Activated gamma-delta T cell treated with anti-CD3 and anti-CD28 coated beads, Interleukin-2, amount 50 U/mL, for 16 hours (primary cell): Measurements from ENCODE around the gene WDR1.

Source experiments
- DNase-seq: peaks from one replicate; pipeline ENCODE4 v3.0.0-alpha.2; 2020; ENCODE audit warnings: low read depth

Gene WDR1

DNA sequence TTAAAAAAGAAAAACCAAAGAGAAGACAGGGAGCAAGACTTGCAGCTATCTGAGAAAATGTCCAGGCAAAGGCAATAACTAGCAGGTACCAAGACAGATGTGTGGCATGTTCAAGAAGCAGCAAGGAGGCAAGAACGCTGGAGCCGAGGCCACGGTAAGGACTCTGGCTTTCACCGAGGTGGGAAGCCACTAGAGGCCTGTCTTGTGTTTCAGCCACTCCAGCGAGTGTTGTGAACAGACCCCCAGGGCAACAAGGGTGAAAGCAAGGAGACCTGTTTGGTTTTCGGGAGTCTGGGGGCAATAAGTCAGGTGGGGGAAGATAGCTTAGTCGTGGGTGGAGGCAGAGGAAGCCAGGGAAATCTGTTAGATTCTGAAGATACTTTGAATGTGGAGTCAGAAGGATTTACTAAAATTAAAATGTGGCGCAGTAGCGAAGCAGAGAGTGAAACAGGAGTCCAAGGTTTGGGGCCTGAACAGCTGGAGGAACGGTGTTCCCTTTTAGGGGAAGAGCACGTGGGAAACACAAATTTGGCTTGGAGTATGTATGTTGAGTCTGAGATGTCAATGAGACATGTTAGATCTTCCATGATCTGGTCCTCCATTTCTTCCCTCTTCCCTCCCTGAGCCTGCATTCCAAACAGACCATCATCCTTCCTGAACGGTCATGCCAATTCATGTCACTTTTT, 3.1 kb downstream of the WDR1 start:
- no peak for DNase-seq

DNA sequence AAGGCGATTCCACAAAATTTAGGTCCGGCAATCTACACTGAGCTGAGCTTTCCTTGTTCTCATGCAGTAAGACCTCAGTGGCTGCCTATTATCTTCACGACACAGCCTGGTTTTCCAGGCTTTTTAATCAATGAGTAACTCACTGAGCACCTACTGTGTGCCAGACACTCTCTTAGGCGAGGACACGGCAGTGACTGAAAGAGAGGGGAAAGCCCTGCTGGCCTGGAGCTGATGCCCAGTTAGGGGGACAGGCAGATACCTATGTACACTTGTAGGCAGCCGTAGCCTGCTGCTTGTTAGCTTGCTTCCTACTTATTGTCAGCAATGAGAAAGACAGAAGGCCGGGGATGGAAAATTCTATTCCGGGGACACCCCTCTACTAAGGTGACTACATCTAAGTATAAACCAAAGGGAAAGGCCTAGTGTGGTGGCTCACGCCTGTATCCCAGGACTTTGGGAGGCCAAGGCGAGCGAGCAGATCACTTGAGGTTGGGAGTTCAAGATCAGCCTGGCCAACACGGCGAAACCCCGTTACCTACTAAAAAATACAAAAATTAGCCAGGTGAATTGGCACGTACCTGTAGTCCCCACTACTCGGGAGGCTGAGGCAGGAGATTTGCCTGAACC, 3.8 kb downstream of the WDR1 start:
- no peak for DNase-seq

DNA sequence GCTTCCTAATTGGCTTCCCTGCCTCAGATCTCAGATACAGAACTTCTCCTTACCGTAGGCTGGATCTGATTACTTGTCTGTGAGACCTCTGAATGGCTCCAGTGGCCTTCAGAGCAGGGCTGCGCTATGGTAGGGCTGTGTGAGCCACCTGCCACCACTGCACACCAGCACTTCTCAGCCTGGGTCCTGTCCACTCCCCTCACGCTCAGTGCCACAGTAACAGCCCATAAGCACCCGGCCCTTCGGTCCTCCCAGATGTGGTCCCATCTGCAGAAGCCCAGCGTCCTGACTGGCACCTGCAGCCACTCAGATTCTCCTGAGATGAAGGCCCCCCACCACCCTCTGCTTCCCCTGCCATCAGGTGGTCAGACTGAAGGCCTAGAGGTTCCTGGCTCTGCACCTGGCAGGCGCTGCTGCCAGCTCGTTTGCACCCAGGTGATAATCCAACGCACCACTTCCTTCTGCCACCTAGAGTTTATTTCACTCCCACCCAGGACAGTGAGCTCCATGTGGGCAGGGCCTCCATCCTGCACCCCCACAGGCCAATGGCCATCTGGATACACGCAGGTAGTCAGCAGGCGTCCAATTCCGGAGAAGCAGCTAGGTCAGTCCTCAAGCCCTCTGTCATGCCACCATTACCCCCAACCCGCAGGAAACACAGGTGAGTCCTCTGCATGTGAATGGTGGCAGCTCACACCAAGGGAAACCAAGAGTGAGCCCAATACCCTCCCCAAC, 5.4 kb downstream of the WDR1 start:
- DNase-seq, result no peak

GRCh38 chr4:10109995-10110670, 6.5 kb downstream of the WDR1 start:
- DNase-seq, result no peak

GRCh38 chr4:10108818-10109783, 7.5 kb downstream of the WDR1 start:
- DNase-seq, result no peak

- DNase-seq, result no peak
Observed at GRCh38 chr4:10108391-10108790, 8.2 kb downstream of the WDR1 start.

- DNase-seq, result no peak
Observed at GRCh38 chr4:10107111-10108091, 9.2 kb downstream of the WDR1 start.

DNA sequence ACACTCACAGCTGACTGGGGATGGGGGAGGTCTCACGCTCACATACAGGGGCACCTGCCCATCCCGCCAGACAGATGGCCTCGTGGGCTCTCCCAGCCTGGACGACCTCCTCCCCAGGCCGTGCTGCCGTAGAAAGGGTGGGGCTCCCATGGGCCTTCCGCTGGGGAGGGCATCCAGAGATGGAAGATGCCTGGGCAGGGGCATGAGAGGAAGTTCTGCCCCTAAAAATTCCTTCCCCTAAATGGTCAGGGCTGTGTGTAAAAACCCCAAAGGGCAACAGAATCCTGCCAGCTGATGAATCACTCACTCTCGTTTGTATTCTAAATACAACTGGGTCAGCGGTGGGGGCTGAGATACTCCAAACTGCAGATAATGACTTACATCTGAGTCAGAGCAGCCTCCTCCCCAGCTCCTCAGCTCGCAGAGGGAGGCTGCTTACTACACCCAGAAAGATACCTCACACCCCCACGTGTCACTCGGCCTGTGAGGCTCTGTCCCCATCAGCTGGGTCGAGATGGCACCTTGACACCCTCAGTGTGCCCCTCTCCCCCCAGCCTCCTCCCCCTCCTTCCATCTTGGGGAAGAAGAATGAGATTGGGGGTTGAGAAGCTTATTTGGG, 10.1 kb downstream of the WDR1 start:
- DNase-seq, result peak; percentile 70

DNA sequence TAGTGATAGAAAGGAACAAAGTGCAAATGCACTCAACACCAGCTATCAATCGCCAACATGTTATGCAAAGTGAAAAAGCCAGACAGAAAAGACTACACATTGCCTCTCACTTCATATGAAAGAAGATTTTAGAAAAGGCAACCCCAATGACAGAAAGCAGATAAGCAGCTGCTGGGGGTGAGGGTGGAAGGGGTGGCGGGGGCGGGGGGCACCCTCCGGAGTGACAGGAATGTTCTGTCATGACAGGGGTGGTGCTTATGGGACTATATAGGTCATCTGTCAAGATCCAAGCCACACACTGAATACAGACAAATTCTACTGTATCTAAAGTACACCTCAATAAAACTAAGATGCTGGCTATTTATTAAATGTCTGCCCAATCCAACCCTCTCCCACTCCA, 10.7 kb downstream of the WDR1 start:
- DNase-seq, result no peak

GRCh38 chr4:10105421-10105820, 11.2 kb downstream of the WDR1 start:
- DNase-seq, result no peak

DNA sequence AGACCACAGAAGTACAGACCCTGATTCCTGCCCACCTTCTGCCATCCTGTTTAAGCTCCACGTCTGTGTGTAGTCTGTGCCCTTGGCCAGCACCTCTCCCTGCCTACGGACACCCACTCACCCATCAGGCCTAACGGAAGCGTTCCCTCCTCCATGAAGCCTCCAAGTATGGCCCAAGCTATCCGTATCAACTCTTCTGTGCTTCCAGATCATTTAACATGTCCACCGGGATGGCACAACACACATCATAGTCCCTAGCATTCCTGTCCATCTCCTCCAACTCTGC, 11.7 kb downstream of the WDR1 start:
- no peak for DNase-seq

- no peak for DNase-seq
Observed at GRCh38 chr4:10104211-10104990, 12.2 kb downstream of the WDR1 start.

- DNase-seq, result no peak
Observed at GRCh38 chr4:10102474-10103332, 13.9 kb downstream of the WDR1 start.

- no peak for DNase-seq
Observed at GRCh38 chr4:10101671-10102473, 14.7 kb downstream of the WDR1 start.

- no peak for DNase-seq
Observed at GRCh38 chr4:10100734-10101216, 15.8 kb downstream of the WDR1 start.

GRCh38 chr4:10099499-10100325, 16.9 kb downstream of the WDR1 start:
- no peak for DNase-seq
